Esophagus muscularis mucosa (tissue), 4 donors: Measurements from ENCODE around the gene GNG8. TPM values are rescaled to one million over a fixed set of nuclear protein-coding genes. Genes with fewer than 3 reads are reported as not detected.

Experiments
- DNase-seq: peaks from one replicate; pipeline ENCODE4 v3.0.0-alpha.2; 2017; ENCODE audit errors: extremely low spot score
- H3K27ac ChIP-seq, 4 donors: fragments of 200-600 bp; sonication (generic); replicated peaks in 1 of 4; 1 replicate in 3 of 4; 2 replicates in 1 of 4; pipeline ENCODE4 v1.5.1; 2016 to 2019; ENCODE audit warnings: mild to moderate bottlenecking in 1 of 4
- H3K27me3 ChIP-seq, 4 donors: fragments of 200-600 bp; sonication (generic); one replicate each; pipeline versions ENCODE4 v1.5.1 to v1.6.0; 2016 to 2019
- H3K36me3 ChIP-seq, 4 donors: fragments of 200-600 bp; sonication (generic); one replicate each; pipeline ENCODE4 v1.5.1; 2016 to 2019
- H3K4me1 ChIP-seq, 4 donors: fragments of 200-600 bp; sonication (generic); one replicate each; pipeline ENCODE4 v1.5.1; 2016 to 2019
- H3K4me3 ChIP-seq, 4 donors: fragments of 200-600 bp; sonication (generic); 1 replicate in 2 of 4; 2 replicates in 2 of 4; pipeline ENCODE4 v1.5.1; 2016 to 2019; ENCODE audit warnings: mild to moderate bottlenecking in 4 of 4, moderate library complexity in 1 of 4
- H3K9me3 ChIP-seq, 4 donors: fragments of 200-600 bp; sonication (generic); 1 replicate in 3 of 4; 2 replicates in 1 of 4; pipeline ENCODE4 v1.5.1; 2016 to 2019
- EP300 ChIP-seq: sonication (generic); formaldehyde crosslinking; IDR thresholded peaks from one replicate; pipeline ENCODE4 v1.6.1; 2017; ENCODE audit warnings: antibody characterized with exemption
- POLR2A ChIP-seq: fragments of 450-650 bp; IDR thresholded peaks from one replicate; pipeline ENCODE4 v1.6.1; 2017; ENCODE audit warnings: antibody characterized with exemption, moderate library complexity, mild to moderate bottlenecking, low read depth
- POLR2AphosphoS5 ChIP-seq, 2 donors: sonication (generic); formaldehyde crosslinking; IDR thresholded peaks; one replicate each; pipeline ENCODE4 v1.6.1; 2017; ENCODE audit warnings: antibody characterized with exemption in 2 of 2
- WGBS: methylation state at CpG from one replicate; pipeline ENCODE4 v1.1.5; 2018; 5-methylcytosine and 5-hydroxymethylcytosine counted together
- intact Hi-C: fragments of 100-400 bp; cut with DNase I; formaldehyde crosslinking; loops from one replicate; pipeline ENCODE4 v1.15.1; 2023
- total RNA-seq, 4 donors: library from RNA; depleted of rRNA; stranded (reverse); fragments of >200 nt; gene quantifications; one replicate each; pipeline versions ENCODE4 v1.1.0 to v1.2.1, GENCODE V29; 2016
- TF ChIP-seq, protein P1 (sequence below), 3 experiments: fragments of 200-600 bp in 2 of 3; fragments of 450-650 bp in 1 of 3; sonication (generic) in 2 of 3; IDR thresholded peaks; one replicate each; pipeline ENCODE4 v1.5.1; 2017 to 2019; ENCODE audit warnings: antibody characterized with exemption in 3 of 3, mild to moderate bottlenecking in 2 of 3, moderate library complexity in 1 of 3

GNG8 gene
- total RNA-seq, 4 donors from 2014 or later = not detected

DNA sequence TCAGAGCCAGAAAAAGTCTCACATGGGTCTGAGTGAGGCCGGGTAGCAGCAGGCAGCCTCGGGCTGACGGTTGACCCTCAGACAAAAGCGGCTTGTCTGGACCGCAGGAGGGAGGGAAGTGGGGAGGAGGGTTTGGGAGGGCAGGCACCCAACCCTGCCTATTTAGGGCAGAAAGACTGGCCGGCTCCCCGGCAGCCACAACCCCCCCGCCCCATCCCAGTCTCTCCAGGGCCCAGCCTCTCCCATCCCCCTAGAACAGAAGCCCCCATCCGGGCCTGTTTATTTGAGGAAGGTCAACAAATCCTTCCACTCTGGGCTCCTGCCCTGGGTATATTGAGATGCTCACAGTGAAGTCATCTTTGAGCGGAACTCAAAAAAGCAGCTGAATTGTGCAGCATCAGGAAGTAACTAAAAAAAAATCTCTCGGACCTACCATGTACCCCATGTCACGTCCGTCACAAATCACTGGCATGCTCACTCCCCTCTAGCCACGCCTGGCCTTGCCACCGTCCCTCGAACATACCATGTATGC is 18.7 kb upstream of the GNG8 start:
- 36% methylated on average over 15 of the region's 16 CpGs for WGBS
- Histone ChIP-seq H3K4me1 (peaks cover 5 to 70% (median 61%) of the 10 kb centered on the region in 4 donors), H3K27me3 (peaks cover 0 to 9% (median 0%) of the 10 kb centered on the region in 4 donors), H3K4me3 (peak overlapping the region; percentile 17 to 26 (median 19)), H3K27ac (peak overlapping the region; percentile 79 to 97 (median 82)), H3K9me3 (no peaks in the 10 kb centered on the region), H3K36me3 (peaks cover 0 to 17% (median 8%) of the 10 kb centered on the region in 4 donors)
- DNase-seq = no peak
- intact Hi-C loops = no loop called here
- TF ChIP-seq POLR2AphosphoS5 (IDR thresholded peaks at IDR 0.05) (peak in 1 of 2 donors; percentile 42), POLR2A (no peak), EP300 (no peak)

DNA sequence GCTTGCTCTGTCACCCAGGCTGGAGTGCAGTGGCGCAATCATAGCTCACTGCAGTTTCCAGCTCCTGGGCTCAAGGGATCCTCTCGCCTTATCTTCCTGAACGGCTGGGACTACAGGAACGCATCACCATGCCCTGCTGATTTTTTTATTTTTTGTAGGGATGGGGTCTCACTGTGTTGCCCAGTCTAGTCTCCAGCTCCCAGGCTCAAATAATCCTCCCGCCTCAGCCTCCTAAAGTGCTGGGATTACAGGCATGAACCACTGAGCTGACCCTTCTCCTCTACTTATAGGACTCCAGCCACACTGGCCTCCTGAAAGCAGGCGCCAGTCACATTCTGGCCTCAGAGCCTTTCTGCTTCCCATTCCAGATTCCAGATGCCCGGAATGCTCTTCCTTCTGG is 14.4 kb upstream of the GNG8 start:
- intact Hi-C loops = no loop called here
- Histone ChIP-seq H3K27me3 (peaks cover 0 to 10% (median 0%) of the 10 kb centered on the region in 4 donors), H3K9me3 (no peaks in the 10 kb centered on the region), H3K36me3 (peaks cover 0 to 29% (median 12%) of the 10 kb centered on the region in 4 donors), H3K27ac (peak overlapping the region in 1 of 4 donors; percentile 33), H3K4me1 (peaks cover 0 to 60% (median 42%) of the 10 kb centered on the region in 4 donors), H3K4me3 (no peak overlapping the region)
- TF ChIP-seq, protein P1, sequence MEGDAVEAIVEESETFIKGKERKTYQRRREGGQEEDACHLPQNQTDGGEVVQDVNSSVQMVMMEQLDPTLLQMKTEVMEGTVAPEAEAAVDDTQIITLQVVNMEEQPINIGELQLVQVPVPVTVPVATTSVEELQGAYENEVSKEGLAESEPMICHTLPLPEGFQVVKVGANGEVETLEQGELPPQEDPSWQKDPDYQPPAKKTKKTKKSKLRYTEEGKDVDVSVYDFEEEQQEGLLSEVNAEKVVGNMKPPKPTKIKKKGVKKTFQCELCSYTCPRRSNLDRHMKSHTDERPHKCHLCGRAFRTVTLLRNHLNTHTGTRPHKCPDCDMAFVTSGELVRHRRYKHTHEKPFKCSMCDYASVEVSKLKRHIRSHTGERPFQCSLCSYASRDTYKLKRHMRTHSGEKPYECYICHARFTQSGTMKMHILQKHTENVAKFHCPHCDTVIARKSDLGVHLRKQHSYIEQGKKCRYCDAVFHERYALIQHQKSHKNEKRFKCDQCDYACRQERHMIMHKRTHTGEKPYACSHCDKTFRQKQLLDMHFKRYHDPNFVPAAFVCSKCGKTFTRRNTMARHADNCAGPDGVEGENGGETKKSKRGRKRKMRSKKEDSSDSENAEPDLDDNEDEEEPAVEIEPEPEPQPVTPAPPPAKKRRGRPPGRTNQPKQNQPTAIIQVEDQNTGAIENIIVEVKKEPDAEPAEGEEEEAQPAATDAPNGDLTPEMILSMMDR (IDR thresholded peaks at IDR 0.05) = no peak
- TF ChIP-seq EP300 (no peak), POLR2AphosphoS5 (IDR thresholded peaks at IDR 0.05) (no peak), POLR2A (no peak)
- WGBS = 88% methylated on average over 7 of the region's 7 CpGs
- no peak for DNase-seq

DNA sequence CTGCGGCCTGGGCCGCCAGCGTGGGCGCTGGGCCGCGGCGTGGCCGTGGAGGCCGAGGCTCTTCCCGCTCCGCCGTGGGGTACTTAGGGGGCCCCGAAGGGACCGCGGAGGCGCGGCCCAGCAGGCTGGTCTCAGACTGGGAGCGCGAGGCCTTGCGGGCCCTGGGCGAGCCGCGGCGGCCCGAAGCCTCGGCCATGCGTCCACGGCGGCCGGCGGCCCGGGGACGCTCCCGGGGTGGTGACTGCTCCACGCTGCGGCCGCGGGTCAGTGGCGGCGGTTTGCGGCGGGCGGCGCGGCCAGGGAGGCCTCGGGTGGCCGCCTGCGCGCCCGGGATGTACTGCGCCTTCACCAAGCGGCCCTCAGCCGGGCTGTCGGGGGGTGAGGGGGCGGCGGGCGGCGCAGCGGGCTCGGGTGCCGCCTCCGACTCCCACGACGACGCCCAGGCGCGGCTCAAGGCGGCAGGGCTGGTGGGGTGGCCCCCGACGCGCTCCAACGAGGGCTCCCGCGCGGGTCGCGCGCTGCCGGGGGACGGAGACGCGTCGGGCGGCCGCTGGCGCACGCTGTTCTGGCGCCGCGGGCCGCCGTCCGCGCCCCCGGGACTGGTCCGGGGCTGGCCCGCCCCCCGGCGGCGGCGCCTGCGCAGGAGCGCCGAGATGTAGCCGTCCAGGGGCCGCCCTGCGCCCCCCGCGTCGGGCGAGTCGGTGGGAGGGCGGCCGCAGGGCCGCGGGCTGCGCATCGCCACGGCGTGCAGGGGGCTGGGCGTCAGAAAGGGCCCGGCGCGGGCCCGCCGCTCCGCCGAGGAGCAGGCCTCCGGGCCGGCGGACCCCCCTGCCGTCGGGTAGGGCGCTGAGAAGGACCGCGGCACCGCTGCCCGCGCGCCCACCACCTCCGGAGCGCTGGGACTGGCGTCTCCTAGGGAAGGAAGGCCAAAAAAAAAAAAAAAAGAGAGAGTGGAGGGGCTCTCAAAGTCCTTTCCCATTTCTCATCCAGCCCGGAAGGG is 13.3 kb upstream of the GNG8 start:
- H3K4me1 ChIP-seq = peaks cover 0 to 60% (median 42%) of the 10 kb centered on the region in 4 donors
- peak overlapping the region in 3 of 4 donors; percentile 13 to 44 (median 28) for H3K27ac ChIP-seq

DNA sequence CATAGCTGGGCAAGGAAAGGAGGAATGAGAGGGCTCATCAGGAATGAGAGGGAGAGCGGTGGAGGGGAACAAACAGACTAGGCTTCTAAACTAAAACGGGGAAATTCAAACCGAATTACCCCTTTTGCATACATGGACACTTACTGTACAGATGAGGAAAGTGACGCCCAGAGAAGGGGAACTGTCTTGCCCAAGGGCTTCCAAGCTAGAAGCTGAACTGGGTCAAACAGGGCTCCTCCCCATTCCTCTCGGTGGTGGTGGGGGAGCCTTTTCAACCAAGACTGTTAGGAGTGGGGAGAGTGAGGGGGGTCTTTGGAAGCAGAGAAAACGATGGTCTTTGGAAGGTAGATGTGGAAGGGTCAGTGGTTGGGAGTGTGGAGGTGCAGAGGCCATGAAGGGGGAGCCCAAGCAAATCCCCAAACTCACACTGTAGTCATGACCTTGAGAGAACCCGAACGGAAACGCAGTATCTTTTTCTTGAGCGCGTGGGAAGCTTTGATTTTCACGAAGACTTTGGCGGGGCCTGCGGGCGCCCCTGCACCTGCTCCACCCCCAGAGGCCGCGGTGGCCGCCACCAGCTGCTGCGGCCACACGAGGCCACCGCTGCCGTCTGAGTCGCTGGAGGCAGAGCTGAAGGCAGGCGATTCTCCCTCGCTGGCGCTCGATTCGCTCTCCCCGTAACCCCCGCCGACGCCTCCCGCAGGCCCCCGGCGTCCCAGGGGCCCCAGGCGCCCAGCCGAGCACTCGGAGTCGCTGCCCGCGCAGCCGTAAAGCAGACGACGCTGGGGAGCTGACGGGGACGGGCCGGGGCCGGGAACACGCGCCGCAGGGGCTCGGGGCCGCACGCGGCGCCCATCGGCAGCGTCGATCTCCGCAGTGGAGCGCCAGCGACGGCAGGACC is 12.3 kb upstream of the GNG8 start:
- H3K9me3 ChIP-seq = no peaks in the 10 kb centered on the region
- H3K27ac ChIP-seq = peak overlapping the region; percentile 13 to 44 (median 24)
- peaks cover 0 to 10% (median 0%) of the 10 kb centered on the region in 4 donors for H3K27me3 ChIP-seq
- intact Hi-C loops = no loop called here
- no peak overlapping the region for H3K4me3 ChIP-seq
- no peak for DNase-seq
- peaks cover 0 to 53% (median 35%) of the 10 kb centered on the region in 4 donors for H3K4me1 ChIP-seq
- TF ChIP-seq EP300 (no peak), POLR2AphosphoS5 (IDR thresholded peaks at IDR 0.05) (no peak)
- H3K36me3 ChIP-seq = peaks cover 0 to 29% (median 12%) of the 10 kb centered on the region in 4 donors
- 60% methylated on average over 31 of the region's 63 CpGs for WGBS

More for the DNA sequence above, 13.3 kb upstream of the GNG8 start:
- DNase-seq = no peak
- Histone ChIP-seq H3K9me3 (no peaks in the 10 kb centered on the region), H3K4me3 (no peak overlapping the region), H3K36me3 (peaks cover 0 to 29% (median 12%) of the 10 kb centered on the region in 4 donors), H3K27me3 (peaks cover 0 to 10% (median 0%) of the 10 kb centered on the region in 4 donors)
- intact Hi-C loops = no loop called here
- TF ChIP-seq EP300 = no peak
- no peak for TF ChIP-seq POLR2AphosphoS5 (IDR thresholded peaks at IDR 0.05)
- TF ChIP-seq POLR2A = no peak
- TF ChIP-seq, protein P1 (IDR thresholded peaks at IDR 0.05) = no peak
- 62% methylated on average over 48 of the region's 144 CpGs for WGBS

DNA sequence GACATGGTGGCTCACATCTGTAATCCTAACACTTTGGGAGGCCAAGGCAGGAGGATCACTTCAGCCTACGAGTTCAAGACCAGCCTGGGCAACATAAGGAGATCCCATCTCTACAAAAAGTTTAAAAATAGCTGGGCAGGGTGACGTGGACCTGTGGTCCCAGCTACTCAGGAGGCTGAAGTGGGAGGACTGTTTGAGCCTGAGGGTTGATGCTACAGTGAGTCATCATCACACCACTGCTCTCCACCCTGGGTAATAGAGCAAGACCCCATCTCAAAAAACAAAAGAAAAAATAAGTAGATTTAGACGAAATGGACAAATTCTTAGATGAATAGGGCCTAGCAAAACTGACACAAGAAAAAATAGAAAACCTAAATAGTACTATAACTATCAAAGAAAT is 10.4 kb upstream of the GNG8 start:
- H3K36me3 ChIP-seq = peaks cover 0 to 17% (median 5%) of the 10 kb centered on the region in 4 donors
- TF ChIP-seq EP300 (no peak), POLR2AphosphoS5 (IDR thresholded peaks at IDR 0.05) (no peak), POLR2A (no peak)
- TF ChIP-seq, protein P1 (IDR thresholded peaks at IDR 0.05) = no peak
- 77% methylated on average over 3 of the region's 3 CpGs for WGBS
- intact Hi-C loops = no loop called here
- DNase-seq = no peak
- H3K4me1 ChIP-seq = peaks cover 0 to 42% (median 26%) of the 10 kb centered on the region in 4 donors
- H3K27me3 ChIP-seq = peaks cover 0 to 10% (median 0%) of the 10 kb centered on the region in 4 donors
- no peaks in the 10 kb centered on the region for H3K9me3 ChIP-seq
- peak overlapping the region in 3 of 4 donors; percentile 20 to 78 (median 74) for H3K27ac ChIP-seq
- no peak overlapping the region for H3K4me3 ChIP-seq
